GM23338 (cell line): Measurements from ENCODE around the gene MICAL2. TPM values are rescaled to one million over a fixed set of nuclear protein-coding genes. Genes with fewer than 3 reads are reported as not detected.

Experiments
- ATAC-seq: fragments of 200-7000 bp; cut with Tn5 transposase; 3 replicates; pipeline ENCODE4 v1.9.1; 2020
- DNase-seq: peaks from one replicate; pipeline ENCODE4 v3.0.0-alpha.2; 2015; ENCODE audit warnings: low spot score
- H2AFZ ChIP-seq: fragments of 200-600 bp; sonication (generic); 2 replicates; pipeline ENCODE4 v1.8.0; 2016; ENCODE audit warnings: antibody characterized with exemption, mild to moderate bottlenecking, moderate library complexity
- H3F3A ChIP-seq: fragments of 200-600 bp; sonication (generic); replicated peaks from 2 replicates; pipeline ENCODE4 v1.8.0; 2017; ENCODE audit warnings: antibody characterized with exemption, mixed run types, low read depth
- H3K27ac ChIP-seq: fragments of 200-600 bp; sonication (generic); 2 replicates; pipeline ENCODE4 v1.6.1; 2016; ENCODE audit warnings: low read depth
- H3K27me3 ChIP-seq: fragments of 200-600 bp; sonication (generic); 2 replicates; pipeline ENCODE4 v1.8.0; 2016; ENCODE audit warnings: mild to moderate bottlenecking, mixed run types, moderate library complexity; ENCODE audit not compliant: insufficient read depth
- H3K36me3 ChIP-seq: fragments of 200-600 bp; sonication (generic); 2 replicates; pipeline ENCODE4 v1.8.0; 2016; ENCODE audit warnings: mild to moderate bottlenecking; ENCODE audit not compliant: insufficient read depth
- H3K4me1 ChIP-seq: fragments of 200-600 bp; sonication (generic); 2 replicates; pipeline ENCODE4 v1.8.0; 2016; ENCODE audit warnings: mild to moderate bottlenecking, moderate library complexity; ENCODE audit not compliant: insufficient read depth
- H3K4me2 ChIP-seq: fragments of 200-600 bp; sonication (generic); 2 replicates; pipeline ENCODE4 v1.7.1; 2017; ENCODE audit warnings: mixed run types
- H3K4me3 ChIP-seq: fragments of 200-600 bp; sonication (generic); 2 replicates; pipeline ENCODE4 v1.6.1; 2016; ENCODE audit warnings: mixed run types
- H3K79me2 ChIP-seq: fragments of 200-600 bp; sonication (generic); replicated peaks from 2 replicates; pipeline ENCODE4 v1.8.0; 2017; ENCODE audit warnings: mild to moderate bottlenecking; ENCODE audit not compliant: insufficient read depth
- H3K9me2 ChIP-seq: fragments of 200-600 bp; sonication (generic); 2 replicates; pipeline ENCODE4 v1.8.0; 2017; ENCODE audit not compliant: insufficient read depth
- H4K20me1 ChIP-seq: fragments of 200-600 bp; sonication (generic); replicated peaks from 2 replicates; pipeline ENCODE4 v1.8.0; 2017; ENCODE audit warnings: mild to moderate bottlenecking; ENCODE audit not compliant: insufficient read depth
- H3K27ac Mint-ChIP-seq: 2 replicates; pipeline ENCODE4 v1.8.0; 2020; ENCODE audit warnings: inconsistent platforms, mild to moderate bottlenecking, moderate library complexity, mixed read lengths
- H3K27me3 Mint-ChIP-seq: 3 replicates; pipeline ENCODE4 v1.8.0; 2022; ENCODE audit warnings: low read depth, mild to moderate bottlenecking, moderate library complexity, mixed read lengths, inconsistent platforms; ENCODE audit not compliant: insufficient read depth, poor library complexity
- H3K36me3 Mint-ChIP-seq: 3 replicates; pipeline ENCODE4 v1.8.0; 2021; ENCODE audit warnings: low read depth, mild to moderate bottlenecking, inconsistent platforms, moderate library complexity, mixed read lengths
- H3K4me1 Mint-ChIP-seq: 3 replicates; pipeline ENCODE4 v1.8.0; 2020; ENCODE audit warnings: mild to moderate bottlenecking, inconsistent platforms, mixed read lengths
- H3K4me3 Mint-ChIP-seq: 3 replicates; pipeline ENCODE4 v1.8.0; 2021; ENCODE audit warnings: moderate library complexity, mild to moderate bottlenecking, inconsistent platforms, mixed read lengths
- H3K9me3 Mint-ChIP-seq: 3 replicates; pipeline ENCODE4 v1.8.0; 2020; ENCODE audit warnings: moderate library complexity, mild to moderate bottlenecking, inconsistent platforms, mixed read lengths
- CREB1 ChIP-seq: fragments of 250-450 bp; sonication (Bioruptor Pico); IDR thresholded peaks from 2 replicates; pipeline ENCODE4 v1.5.0; 2020; ENCODE audit warnings: low read depth, mild to moderate bottlenecking, moderate library complexity
- JUNB ChIP-seq: IDR thresholded peaks from one replicate; pipeline ENCODE4 v1.6.1; 2016; ENCODE audit warnings: antibody characterized with exemption; ENCODE audit not compliant: unreplicated experiment
- ZNF114 ChIP-seq: fragments of 250-450 bp; sonication (Bioruptor Pico); IDR thresholded peaks from 2 replicates; pipeline ENCODE4 v1.5.0; 2020; ENCODE audit warnings: mild to moderate bottlenecking, moderate library complexity
- polyA plus RNA-seq: library from polyadenylated mRNA; unstranded; fragments of >200 nt; fragmentation: Nextera tagmentation; extraction: Ambion mirVana; gene quantifications from 2 replicates; pipeline ENCODE4 v1.2.1, GENCODE V29; 2016
- total RNA-seq: library from RNA; depleted of rRNA; stranded (reverse); fragments of >200 nt; shearing (Covaris generic); gene quantifications from 2 replicates; pipeline ENCODE4 v1.2.3, GENCODE V29; 2014
- TF ChIP-seq, protein P1 (sequence below): fragments of 250-450 bp; sonication (Bioruptor Pico); IDR thresholded peaks from 2 replicates; pipeline ENCODE4 v1.5.0; 2020; ENCODE audit warnings: mild to moderate bottlenecking, moderate library complexity
- TF ChIP-seq, protein P2 (sequence below), 2 experiments: fragments of 200-600 bp in 1 of 2; sonication (generic) in 1 of 2; conservative IDR thresholded peaks; 2 replicates each; pipeline versions ENCODE4 v1.5.1 to v1.6.1; 2016 to 2017; ENCODE audit warnings: antibody characterized with exemption in 2 of 2, low read depth in 2 of 2, mild to moderate bottlenecking in 2 of 2, moderate library complexity in 1 of 2
- TF ChIP-seq, protein P3 (sequence below): IDR thresholded peaks from one replicate; pipeline ENCODE4 v1.6.1; 2018; ENCODE audit warnings: antibody characterized with exemption; ENCODE audit not compliant: unreplicated experiment

Gene MICAL2
- total and polyA plus RNA-seq, 2 experiments from 2014 or later = 0.66 to 1.4 TPM

DNA sequence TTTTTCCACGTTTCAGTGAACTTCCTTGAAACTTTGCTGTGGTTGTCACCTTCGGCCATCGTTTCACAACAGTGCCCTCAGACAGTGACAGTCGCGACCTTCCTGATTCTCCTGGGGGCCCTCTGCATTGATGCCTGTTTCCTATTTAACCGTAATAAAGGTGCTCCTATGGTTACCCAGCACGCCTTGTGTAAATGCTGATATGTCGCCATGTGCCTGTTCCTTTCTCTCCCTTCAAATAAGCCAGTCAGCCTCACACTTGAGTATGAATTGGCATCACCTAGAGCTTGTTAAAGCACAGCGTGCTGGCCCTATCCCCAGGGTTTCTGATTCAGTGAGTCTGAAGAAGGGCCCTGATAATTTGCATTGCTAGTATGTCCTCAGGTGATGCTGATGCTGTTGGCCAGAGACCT, 104.8 kb downstream of the MICAL2 start (continued):
- TF ChIP-seq, protein P1, sequence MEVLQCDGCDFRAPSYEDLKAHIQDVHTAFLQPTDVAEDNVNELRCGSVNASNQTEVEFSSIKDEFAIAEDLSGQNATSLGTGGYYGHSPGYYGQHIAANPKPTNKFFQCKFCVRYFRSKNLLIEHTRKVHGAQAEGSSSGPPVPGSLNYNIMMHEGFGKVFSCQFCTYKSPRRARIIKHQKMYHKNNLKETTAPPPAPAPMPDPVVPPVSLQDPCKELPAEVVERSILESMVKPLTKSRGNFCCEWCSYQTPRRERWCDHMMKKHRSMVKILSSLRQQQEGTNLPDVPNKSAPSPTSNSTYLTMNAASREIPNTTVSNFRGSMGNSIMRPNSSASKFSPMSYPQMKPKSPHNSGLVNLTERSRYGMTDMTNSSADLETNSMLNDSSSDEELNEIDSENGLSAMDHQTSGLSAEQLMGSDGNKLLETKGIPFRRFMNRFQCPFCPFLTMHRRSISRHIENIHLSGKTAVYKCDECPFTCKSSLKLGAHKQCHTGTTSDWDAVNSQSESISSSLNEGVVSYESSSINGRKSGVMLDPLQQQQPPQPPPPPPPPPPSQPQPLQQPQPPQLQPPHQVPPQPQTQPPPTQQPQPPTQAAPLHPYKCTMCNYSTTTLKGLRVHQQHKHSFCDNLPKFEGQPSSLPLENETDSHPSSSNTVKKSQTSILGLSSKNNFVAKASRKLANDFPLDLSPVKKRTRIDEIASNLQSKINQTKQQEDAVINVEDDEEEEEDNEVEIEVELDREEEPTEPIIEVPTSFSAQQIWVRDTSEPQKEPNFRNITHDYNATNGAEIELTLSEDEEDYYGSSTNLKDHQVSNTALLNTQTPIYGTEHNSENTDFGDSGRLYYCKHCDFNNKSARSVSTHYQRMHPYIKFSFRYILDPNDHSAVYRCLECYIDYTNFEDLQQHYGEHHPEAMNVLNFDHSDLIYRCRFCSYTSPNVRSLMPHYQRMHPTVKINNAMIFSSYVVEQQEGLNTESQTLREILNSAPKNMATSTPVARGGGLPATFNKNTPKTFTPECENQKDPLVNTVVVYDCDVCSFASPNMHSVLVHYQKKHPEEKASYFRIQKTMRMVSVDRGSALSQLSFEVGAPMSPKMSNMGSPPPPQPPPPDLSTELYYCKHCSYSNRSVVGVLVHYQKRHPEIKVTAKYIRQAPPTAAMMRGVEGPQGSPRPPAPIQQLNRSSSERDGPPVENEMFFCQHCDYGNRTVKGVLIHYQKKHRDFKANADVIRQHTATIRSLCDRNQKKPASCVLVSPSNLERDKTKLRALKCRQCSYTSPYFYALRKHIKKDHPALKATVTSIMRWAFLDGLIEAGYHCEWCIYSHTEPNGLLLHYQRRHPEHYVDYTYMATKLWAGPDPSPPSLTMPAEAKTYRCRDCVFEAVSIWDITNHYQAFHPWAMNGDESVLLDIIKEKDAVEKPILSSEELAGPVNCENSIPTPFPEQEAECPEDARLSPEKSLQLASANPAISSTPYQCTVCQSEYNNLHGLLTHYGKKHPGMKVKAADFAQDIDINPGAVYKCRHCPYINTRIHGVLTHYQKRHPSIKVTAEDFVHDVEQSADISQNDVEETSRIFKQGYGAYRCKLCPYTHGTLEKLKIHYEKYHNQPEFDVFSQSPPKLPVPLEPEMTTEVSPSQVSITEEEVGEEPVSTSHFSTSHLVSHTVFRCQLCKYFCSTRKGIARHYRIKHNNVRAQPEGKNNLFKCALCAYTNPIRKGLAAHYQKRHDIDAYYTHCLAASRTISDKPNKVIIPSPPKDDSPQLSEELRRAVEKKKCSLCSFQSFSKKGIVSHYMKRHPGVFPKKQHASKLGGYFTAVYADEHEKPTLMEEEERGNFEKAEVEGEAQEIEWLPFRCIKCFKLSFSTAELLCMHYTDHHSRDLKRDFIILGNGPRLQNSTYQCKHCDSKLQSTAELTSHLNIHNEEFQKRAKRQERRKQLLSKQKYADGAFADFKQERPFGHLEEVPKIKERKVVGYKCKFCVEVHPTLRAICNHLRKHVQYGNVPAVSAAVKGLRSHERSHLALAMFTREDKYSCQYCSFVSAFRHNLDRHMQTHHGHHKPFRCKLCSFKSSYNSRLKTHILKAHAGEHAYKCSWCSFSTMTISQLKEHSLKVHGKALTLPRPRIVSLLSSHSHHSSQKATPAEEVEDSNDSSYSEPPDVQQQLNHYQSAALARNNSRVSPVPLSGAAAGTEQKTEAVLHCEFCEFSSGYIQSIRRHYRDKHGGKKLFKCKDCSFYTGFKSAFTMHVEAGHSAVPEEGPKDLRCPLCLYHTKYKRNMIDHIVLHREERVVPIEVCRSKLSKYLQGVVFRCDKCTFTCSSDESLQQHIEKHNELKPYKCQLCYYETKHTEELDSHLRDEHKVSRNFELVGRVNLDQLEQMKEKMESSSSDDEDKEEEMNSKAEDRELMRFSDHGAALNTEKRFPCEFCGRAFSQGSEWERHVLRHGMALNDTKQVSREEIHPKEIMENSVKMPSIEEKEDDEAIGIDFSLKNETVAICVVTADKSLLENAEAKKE (CRISPR knock-in tag) = no peak
- TF ChIP-seq, protein P2, sequence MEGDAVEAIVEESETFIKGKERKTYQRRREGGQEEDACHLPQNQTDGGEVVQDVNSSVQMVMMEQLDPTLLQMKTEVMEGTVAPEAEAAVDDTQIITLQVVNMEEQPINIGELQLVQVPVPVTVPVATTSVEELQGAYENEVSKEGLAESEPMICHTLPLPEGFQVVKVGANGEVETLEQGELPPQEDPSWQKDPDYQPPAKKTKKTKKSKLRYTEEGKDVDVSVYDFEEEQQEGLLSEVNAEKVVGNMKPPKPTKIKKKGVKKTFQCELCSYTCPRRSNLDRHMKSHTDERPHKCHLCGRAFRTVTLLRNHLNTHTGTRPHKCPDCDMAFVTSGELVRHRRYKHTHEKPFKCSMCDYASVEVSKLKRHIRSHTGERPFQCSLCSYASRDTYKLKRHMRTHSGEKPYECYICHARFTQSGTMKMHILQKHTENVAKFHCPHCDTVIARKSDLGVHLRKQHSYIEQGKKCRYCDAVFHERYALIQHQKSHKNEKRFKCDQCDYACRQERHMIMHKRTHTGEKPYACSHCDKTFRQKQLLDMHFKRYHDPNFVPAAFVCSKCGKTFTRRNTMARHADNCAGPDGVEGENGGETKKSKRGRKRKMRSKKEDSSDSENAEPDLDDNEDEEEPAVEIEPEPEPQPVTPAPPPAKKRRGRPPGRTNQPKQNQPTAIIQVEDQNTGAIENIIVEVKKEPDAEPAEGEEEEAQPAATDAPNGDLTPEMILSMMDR (conservative IDR thresholded peaks at IDR 0.05; ENCODE audit: low read depth in 2 of 2) = no peak
- TF ChIP-seq CREB1 = no peak

DNA sequence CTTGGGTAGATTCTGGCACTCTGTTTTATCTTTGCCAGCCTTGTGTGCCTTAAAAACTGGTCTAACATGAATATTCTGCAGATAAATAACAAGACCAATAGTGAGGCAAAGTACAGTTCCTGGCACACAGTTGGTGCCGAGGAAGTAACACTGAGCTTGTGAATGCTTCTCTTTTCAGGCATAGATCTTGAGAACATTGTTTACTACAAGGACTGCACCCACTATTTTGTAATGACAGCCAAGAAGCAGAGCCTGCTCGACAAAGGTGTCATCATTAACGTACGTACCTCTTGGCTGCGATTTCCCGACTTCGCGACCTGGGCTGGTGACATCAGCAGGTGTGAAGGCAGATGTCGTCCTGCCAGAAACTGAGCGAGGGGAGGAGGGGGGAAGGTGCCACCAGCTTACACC, 105.7 kb downstream of the MICAL2 start:
- peaks cover 15% of the 10 kb centered on the region; the same call in 2 of the 3 replicates for H3K4me1 Mint-ChIP-seq
- Histone ChIP-seq H2AFZ (no peak overlapping the region), H3K27me3 (no peaks in the 10 kb centered on the region), H4K20me1 (no peaks in the 10 kb centered on the region), H3K9me2 (no peaks in the 10 kb centered on the region), H3K4me3 (no peak overlapping the region), H3K27ac (no peak overlapping the region), H3K4me1 (0 out of 2 replicates have a peak, but pooled peaks cover 3% of the 10 kb centered on the region), H3K4me2 (no peak overlapping the region), H3F3A (no peaks in the 10 kb centered on the region), H3K79me2 (no peaks in the 10 kb centered on the region), H3K36me3 (no peaks in the 10 kb centered on the region)
- no peaks in the 10 kb centered on the region; the same call in 2 of the 3 replicates for H3K9me3 Mint-ChIP-seq
- no peaks in the 10 kb centered on the region for H3K36me3 Mint-ChIP-seq
- no peaks in the 10 kb centered on the region for H3K27me3 Mint-ChIP-seq
- TF ChIP-seq JUNB (no peak), ZNF114 (CRISPR knock-in tag) (no peak)
- TF ChIP-seq, protein P3, sequence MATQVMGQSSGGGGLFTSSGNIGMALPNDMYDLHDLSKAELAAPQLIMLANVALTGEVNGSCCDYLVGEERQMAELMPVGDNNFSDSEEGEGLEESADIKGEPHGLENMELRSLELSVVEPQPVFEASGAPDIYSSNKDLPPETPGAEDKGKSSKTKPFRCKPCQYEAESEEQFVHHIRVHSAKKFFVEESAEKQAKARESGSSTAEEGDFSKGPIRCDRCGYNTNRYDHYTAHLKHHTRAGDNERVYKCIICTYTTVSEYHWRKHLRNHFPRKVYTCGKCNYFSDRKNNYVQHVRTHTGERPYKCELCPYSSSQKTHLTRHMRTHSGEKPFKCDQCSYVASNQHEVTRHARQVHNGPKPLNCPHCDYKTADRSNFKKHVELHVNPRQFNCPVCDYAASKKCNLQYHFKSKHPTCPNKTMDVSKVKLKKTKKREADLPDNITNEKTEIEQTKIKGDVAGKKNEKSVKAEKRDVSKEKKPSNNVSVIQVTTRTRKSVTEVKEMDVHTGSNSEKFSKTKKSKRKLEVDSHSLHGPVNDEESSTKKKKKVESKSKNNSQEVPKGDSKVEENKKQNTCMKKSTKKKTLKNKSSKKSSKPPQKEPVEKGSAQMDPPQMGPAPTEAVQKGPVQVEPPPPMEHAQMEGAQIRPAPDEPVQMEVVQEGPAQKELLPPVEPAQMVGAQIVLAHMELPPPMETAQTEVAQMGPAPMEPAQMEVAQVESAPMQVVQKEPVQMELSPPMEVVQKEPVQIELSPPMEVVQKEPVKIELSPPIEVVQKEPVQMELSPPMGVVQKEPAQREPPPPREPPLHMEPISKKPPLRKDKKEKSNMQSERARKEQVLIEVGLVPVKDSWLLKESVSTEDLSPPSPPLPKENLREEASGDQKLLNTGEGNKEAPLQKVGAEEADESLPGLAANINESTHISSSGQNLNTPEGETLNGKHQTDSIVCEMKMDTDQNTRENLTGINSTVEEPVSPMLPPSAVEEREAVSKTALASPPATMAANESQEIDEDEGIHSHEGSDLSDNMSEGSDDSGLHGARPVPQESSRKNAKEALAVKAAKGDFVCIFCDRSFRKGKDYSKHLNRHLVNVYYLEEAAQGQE = no peak
- H3K4me3 Mint-ChIP-seq = no peak overlapping the region
- no peak for DNase-seq
- ATAC-seq = no peak
- H3K27ac Mint-ChIP-seq = no peak overlapping the region
